ENCODE measurements around the gene IL17REL.

Gene IL17REL

DNA sequence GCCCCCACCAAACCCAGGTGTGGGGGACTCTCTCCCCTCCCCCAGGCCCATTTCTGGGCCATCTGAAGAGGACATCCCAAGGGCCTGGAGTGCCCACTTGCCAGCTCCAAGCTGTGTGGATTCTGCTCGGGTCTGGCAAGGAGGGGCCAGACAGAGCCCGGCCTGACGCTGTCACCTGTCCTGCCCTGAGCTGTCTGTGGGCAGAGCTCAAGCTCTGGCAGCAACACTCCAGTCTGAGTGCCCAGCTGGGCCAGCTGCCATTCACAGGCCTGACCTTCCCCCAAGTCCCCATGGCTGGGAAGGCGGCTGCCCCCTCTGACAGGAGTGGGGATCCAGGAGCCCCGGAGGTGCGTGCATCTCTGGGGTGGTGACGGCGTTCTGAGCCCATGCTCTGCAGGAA is 58.2 kb downstream of the IL17REL start:
- TF ChIP-seq, protein P1, sequence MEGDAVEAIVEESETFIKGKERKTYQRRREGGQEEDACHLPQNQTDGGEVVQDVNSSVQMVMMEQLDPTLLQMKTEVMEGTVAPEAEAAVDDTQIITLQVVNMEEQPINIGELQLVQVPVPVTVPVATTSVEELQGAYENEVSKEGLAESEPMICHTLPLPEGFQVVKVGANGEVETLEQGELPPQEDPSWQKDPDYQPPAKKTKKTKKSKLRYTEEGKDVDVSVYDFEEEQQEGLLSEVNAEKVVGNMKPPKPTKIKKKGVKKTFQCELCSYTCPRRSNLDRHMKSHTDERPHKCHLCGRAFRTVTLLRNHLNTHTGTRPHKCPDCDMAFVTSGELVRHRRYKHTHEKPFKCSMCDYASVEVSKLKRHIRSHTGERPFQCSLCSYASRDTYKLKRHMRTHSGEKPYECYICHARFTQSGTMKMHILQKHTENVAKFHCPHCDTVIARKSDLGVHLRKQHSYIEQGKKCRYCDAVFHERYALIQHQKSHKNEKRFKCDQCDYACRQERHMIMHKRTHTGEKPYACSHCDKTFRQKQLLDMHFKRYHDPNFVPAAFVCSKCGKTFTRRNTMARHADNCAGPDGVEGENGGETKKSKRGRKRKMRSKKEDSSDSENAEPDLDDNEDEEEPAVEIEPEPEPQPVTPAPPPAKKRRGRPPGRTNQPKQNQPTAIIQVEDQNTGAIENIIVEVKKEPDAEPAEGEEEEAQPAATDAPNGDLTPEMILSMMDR (IDR thresholded peaks at IDR 0.05; ENCODE audit: borderline replicate concordance, control extremely low read depth, extremely low read depth, insufficient read depth, missing control alignments), result no peak
- in situ Hi-C loops (cut with MboI; ENCODE audit: low sequenced_read_pairs, unreplicated experiment), result no loop called here
- DNase-seq (ENCODE audit: low spot score), result no peak

DNA sequence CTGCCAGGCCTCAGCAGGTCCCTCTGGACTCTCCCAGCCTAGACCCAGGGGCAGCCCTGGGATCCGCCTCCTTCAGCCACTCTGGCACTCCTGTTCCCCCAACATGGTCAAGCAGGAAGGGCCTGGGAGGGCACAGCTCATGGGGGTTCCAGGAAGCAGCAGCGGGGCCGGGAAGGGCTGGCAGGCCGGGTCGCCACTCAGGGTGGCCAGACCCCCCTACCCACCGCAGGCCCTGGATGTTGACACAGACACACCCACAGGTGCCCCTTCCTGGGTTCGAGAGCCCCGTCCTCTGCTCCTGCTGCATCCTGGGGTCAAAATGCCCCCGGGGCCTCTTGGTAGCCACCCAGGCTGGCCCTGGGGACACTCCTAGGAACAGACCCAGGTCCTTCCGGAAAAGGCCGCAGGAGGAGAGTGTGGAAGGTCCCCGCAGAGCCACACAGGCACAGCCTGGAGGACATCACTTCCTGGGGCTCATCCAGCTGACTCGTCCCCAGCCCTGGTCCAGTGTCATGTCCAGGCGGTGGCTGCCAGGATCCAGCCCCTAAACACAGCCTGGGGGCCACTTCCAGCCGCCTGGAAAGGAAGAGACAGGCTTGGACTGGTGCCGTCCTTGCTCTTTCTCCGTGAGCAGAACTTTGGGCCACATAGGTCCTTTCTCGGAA is 58.8 kb downstream of the IL17REL start:
- in situ Hi-C loops (cut with MboI; ENCODE audit: low sequenced_read_pairs, unreplicated experiment), result no loop called here
- DNase-seq (ENCODE audit: low spot score), result no peak
- TF ChIP-seq, protein P1 (IDR thresholded peaks at IDR 0.05; ENCODE audit: borderline replicate concordance, control extremely low read depth, extremely low read depth, insufficient read depth, missing control alignments), result no peak

DNA sequence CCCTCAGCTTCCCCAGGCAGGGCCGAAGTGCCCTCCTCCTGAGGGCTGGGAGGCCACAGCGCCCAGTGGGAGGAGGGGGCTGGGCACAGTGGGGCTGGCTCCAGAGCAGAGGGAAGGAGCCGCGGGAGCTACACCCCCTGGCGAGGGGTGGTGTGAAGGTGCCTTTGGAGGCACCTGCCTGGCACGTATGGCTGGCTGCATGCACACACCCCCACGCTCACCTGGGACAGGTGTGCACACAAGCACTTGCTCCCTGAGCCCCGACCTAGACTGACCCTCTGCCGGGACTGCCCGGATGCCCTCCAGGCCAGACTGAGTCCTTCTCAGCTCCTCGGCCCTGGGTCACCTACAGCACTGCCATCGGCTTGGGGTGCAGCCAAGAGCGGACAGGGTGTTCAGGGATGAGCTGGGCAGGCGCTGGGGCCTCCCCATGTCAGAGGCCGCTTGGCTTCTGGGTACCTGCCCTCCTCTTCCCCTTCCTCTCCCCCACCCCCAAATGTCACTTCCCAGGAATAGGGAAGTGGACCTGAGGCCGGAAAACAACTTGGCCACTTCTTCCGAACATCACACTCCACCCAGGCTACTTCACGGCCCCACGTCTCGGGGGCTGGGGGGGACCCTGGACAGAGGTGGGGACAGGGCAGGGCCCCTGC is 59.4 kb downstream of the IL17REL start:
- TF ChIP-seq, protein P1 (IDR thresholded peaks at IDR 0.05; ENCODE audit: borderline replicate concordance, control extremely low read depth, extremely low read depth, insufficient read depth, missing control alignments), result no peak
- in situ Hi-C loops (cut with MboI; ENCODE audit: low sequenced_read_pairs, unreplicated experiment), result no loop called here
- no peak for DNase-seq (ENCODE audit: low spot score)

DNA sequence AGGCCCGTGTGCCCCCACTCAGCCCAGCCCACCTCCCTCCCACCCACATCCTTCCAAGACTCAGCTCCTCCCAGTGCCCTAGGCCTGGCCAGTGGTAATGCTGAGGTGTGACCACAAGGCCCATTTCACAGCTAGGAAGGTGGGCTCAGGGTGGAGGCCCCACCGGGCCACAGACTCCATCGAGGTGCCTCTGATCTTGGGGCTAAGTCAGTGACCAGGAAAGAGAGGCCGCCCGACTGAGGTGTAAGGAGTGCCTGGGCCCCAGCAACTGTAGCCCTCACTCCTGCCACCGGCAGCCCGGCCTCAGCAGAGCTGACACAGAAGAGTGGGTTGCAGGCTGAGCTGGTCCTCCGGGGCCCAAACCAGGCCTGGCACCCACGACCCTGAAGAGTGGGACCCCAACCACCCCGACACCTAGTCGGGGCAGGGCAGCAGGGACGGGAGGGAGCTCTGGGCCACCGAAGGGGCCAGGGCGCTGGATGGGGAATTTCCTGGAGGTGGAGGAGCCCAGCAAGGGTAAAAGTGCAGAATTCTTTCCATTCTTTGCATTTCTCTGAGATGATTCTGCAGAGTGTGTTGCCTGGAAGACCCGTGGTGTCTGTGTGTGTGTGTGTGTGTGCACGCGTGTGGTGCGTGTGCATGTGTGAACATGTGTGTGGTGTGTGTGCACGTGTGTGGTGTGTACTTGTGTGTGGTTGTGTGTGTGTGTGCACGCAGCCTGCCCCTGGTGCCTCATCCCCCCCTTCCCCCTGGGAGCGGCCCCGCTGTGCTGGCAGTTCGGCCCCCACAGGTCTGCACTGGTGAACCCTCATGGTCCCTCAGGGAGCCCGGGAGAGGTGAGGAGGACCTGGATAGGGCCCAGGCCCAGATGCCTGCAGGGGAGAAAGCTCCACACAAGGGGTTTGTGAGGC is 60.3 kb downstream of the IL17REL start:
- no peak for DNase-seq (ENCODE audit: low spot score)
- TF ChIP-seq, protein P1 (IDR thresholded peaks at IDR 0.05; ENCODE audit: borderline replicate concordance, control extremely low read depth, extremely low read depth, insufficient read depth, missing control alignments), result no peak
- in situ Hi-C loops (cut with MboI; ENCODE audit: low sequenced_read_pairs, unreplicated experiment), result no loop called here

DNA sequence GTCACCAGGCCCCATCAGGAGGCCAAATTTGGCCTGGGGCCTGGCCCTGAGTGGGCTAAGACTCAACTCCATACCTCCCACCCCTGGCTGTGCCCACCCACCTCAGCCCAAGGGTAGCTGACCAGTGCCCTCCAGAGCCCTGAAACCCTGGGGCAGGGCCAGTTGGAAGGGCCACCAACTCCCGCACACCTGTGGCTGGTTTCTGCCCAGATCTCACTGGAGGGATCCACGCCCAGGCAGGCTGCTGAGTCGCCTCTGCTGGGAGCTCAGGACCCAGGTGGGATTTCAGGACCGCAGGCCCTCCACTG is 60.9 kb downstream of the IL17REL start:
- TF ChIP-seq, protein P1 (IDR thresholded peaks at IDR 0.05; ENCODE audit: borderline replicate concordance, control extremely low read depth, extremely low read depth, insufficient read depth, missing control alignments), result no peak
- in situ Hi-C loops (cut with MboI; ENCODE audit: low sequenced_read_pairs, unreplicated experiment), result no loop called here
- DNase-seq (ENCODE audit: low spot score), result no peak

DNA sequence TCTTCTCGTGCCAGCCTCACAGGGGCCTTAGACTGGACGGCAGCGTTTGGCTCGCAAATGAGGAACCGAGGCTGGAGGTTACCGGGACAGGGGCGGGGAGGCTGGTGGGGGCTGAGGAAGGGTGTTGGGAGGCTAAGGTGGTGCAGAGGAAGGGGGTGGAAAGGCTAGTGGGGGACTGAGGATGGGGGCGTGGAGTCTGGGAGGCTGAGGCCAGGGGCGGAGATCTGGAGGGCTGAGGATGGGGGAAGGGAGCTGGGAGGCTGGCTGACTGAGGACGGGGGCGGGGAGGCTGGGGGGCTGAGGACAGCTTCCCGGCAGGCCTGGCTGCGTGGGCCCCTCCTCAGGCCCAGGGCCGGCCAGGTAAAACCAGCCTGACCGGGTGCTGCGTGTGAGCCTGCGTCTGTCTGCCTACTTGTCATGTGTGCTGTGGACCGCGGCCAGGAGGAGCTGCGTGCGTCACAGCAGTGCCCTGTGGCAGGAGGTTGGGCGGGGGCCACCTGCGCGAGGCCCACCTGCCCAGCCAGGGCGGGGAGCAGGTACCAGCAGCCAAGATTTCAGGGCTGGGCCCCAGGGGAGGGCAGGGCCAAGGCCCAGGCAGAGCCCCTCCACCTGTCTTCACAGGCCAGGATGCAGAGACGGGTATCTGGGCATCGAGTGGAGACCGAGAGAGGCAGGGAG is 61.4 kb downstream of the IL17REL start:
- TF ChIP-seq, protein P1 (IDR thresholded peaks at IDR 0.05; ENCODE audit: borderline replicate concordance, control extremely low read depth, extremely low read depth, insufficient read depth, missing control alignments), result no peak
- in situ Hi-C loops (cut with MboI; ENCODE audit: low sequenced_read_pairs, unreplicated experiment), result no loop called here
- peak; percentile 59 for DNase-seq (ENCODE audit: low spot score)

All from GM13976 (cell line).